AG04449 (cell line): Measurements from ENCODE around the gene AIRE.

Source experiments
- CTCF ChIA-PET: fragments of 350-600 bp; formaldehyde crosslinking; extraction: SDS; loops from one replicate; lab custom pipeline; 2021; ENCODE audit warnings: antibody characterized with exemption; lab: Yijun Ruan, JAX
- POLR2A ChIA-PET: fragments of 400-600, 350-600 bp; formaldehyde crosslinking; extraction: SDS; loops from one replicate; lab custom pipeline; 2020; ENCODE audit warnings: antibody characterized with exemption, inconsistent platforms; lab: Yijun Ruan, JAX
- DNase-seq: peaks from one replicate; pipeline ENCODE4 v3.0.0-alpha.2; 2010; ENCODE audit warnings: low read depth, low spot score
- H3K4me3 ChIP-seq: 2 replicates; pipeline ENCODE4 v1.5.1; 2011; ENCODE audit warnings: low read depth, mild to moderate bottlenecking, control low read depth, low read length
- TF ChIP-seq, protein P1 (sequence below): IDR thresholded peaks from one replicate; pipeline ENCODE4 v1.5.1; 2011; ENCODE audit warnings: mild to moderate bottlenecking, moderate library complexity, low read length, control low read depth, inconsistent platforms; ENCODE audit not compliant: insufficient read depth; ENCODE audit errors: missing control alignments

Gene AIRE

GRCh38 chr21:44345495-44345894 lies 59.8 kb downstream of the AIRE start:
- TF ChIP-seq, protein P1, sequence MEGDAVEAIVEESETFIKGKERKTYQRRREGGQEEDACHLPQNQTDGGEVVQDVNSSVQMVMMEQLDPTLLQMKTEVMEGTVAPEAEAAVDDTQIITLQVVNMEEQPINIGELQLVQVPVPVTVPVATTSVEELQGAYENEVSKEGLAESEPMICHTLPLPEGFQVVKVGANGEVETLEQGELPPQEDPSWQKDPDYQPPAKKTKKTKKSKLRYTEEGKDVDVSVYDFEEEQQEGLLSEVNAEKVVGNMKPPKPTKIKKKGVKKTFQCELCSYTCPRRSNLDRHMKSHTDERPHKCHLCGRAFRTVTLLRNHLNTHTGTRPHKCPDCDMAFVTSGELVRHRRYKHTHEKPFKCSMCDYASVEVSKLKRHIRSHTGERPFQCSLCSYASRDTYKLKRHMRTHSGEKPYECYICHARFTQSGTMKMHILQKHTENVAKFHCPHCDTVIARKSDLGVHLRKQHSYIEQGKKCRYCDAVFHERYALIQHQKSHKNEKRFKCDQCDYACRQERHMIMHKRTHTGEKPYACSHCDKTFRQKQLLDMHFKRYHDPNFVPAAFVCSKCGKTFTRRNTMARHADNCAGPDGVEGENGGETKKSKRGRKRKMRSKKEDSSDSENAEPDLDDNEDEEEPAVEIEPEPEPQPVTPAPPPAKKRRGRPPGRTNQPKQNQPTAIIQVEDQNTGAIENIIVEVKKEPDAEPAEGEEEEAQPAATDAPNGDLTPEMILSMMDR, result no peak
- POLR2A ChIA-PET, result no interaction called here
- DNase-seq, result no peak
- H3K4me3 ChIP-seq, result no peak overlapping the region
- CTCF ChIA-PET, result no interaction called here

DNA sequence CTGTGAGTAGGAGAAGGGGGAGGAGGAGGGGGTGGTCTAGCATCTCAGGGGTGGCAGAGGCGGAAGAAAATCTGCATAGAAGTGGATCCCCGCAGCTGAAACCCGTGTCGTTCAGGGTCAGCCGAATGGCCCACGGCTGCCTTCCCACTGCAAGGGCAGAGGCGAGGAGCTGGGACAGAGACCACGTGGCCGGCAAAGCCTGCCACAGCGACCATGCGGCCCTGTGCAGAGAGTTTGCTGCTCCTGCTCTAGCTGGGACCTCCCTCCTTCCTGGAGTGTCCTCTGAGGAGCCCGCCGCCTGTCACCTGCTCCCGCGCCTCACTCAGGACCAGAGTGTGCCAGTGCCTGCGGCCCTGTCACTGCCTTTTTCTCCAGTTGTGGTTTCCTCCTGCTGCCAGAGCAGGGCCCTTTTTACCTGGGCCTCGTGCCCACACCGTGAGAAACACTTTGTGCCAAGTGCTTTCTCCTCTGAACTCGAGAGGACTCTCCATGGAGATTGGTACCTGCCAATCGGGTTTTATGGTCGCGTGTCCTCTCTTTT lies 62.3 kb downstream of the AIRE start:
- DNase-seq, result no peak
- POLR2A ChIA-PET, result no interaction called here
- CTCF ChIA-PET, result no interaction called here
- no peak overlapping the region for H3K4me3 ChIP-seq
- TF ChIP-seq, protein P1, result no peak
